22Rv1 (cell line): ENCODE data around the gene IGLL5.

ENCODE experiments used
- ZFX ChIP-seq: fragments of 450-650 bp; IDR thresholded peaks from 2 replicates; pipeline ENCODE4 v1.6.1; 2017; ENCODE audit warnings: antibody characterized with exemption, borderline replicate concordance
- TF ChIP-seq, protein P1 (sequence below): fragments of 450-650 bp; IDR thresholded peaks from 2 replicates; pipeline ENCODE4 v1.5.1; 2017; ENCODE audit warnings: mild to moderate bottlenecking

DNA sequence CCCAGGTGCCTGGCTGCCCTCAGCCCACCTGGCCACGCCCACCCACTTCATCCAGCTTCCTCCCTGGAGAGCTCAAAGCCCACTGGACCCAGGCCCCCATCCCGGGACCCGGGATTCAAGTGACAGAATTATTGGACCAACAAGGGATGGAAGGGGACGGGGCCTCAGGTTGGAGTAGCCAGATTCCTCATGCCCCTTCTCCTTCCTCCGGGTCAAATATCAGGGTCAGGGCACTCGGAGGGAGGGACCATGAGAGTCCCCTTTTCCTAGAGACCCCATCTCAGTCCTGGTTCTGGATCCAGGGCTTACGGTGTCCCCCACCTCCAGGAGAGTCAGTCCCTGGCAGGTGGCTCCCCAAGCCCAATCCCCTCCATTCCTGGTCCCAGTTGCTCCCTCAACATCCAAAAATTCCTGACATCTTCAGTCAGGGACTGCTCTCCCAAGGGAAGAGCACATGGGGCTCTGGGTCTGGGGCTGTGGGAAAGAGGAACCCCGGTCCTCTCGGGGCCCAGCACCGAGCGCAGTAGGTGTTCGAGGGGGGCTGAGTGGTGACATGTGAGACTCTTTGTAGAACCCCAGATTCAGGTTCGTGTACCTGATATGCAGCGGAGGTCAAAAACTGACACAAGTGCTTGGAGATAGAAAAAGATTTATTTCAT lies 37.7 kb downstream of the IGLL5 start:
- no peak for TF ChIP-seq ZFX
- TF ChIP-seq, protein P1, sequence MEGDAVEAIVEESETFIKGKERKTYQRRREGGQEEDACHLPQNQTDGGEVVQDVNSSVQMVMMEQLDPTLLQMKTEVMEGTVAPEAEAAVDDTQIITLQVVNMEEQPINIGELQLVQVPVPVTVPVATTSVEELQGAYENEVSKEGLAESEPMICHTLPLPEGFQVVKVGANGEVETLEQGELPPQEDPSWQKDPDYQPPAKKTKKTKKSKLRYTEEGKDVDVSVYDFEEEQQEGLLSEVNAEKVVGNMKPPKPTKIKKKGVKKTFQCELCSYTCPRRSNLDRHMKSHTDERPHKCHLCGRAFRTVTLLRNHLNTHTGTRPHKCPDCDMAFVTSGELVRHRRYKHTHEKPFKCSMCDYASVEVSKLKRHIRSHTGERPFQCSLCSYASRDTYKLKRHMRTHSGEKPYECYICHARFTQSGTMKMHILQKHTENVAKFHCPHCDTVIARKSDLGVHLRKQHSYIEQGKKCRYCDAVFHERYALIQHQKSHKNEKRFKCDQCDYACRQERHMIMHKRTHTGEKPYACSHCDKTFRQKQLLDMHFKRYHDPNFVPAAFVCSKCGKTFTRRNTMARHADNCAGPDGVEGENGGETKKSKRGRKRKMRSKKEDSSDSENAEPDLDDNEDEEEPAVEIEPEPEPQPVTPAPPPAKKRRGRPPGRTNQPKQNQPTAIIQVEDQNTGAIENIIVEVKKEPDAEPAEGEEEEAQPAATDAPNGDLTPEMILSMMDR, result no peak
